K562 (cell line): Measurements from ENCODE around the gene HARS1. TPM values are rescaled to one million over a fixed set of nuclear protein-coding genes. Genes with fewer than 3 reads are reported as not detected.

Experiments used
- ATF7 ChIP-seq: fragments of 450-650 bp; IDR thresholded peaks from 2 replicates; pipeline ENCODE4 v1.7.1; 2014; ENCODE audit warnings: mild to moderate bottlenecking, moderate library complexity
- CTCFL ChIP-seq: IDR thresholded peaks from 2 replicates; pipeline ENCODE4 v1.6.1; 2011; ENCODE audit warnings: borderline replicate concordance, low read depth, mild to moderate bottlenecking, moderate library complexity, low read length; ENCODE audit not compliant: insufficient read depth, poor library complexity, severe bottlenecking
- DMBX1 ChIP-seq: fragments of 250-450 bp; sonication (Bioruptor Pico); IDR thresholded peaks from 2 replicates; pipeline ENCODE4 v1.8.0; 2022; ENCODE audit warnings: inconsistent platforms, mild to moderate bottlenecking, moderate library complexity, borderline replicate concordance
- EHMT2 ChIP-seq: fragments of 450-650 bp; IDR thresholded peaks from 2 replicates; pipeline ENCODE4 v1.6.1; 2018; ENCODE audit warnings: antibody characterized with exemption
- NRF1 ChIP-seq, 2 experiments: fragments of 450-650 bp; IDR thresholded peaks in 1 of 2; conservative IDR thresholded peaks in 1 of 2; 2 replicates each; pipeline ENCODE4 v1.6.1; 2014; ENCODE audit warnings: mild to moderate bottlenecking in 2 of 2
- PCBP2 ChIP-seq: fragments of 200-400 bp; formaldehyde crosslinking; IDR thresholded peaks from 2 replicates; pipeline ENCODE4 v1.6.1; 2018; ENCODE audit warnings: low read length, low read depth, mild to moderate bottlenecking, moderate library complexity; ENCODE audit not compliant: poor library complexity, severe bottlenecking
- POLR3A ChIP-seq: IDR thresholded peaks from 2 replicates; pipeline ENCODE4 v1.6.1; 2011; ENCODE audit warnings: borderline replicate concordance, mild to moderate bottlenecking, moderate library complexity; ENCODE audit not compliant: insufficient read length, insufficient read depth; ENCODE audit errors: extremely low read depth
- RUNX1 ChIP-seq: sonication (generic); IDR thresholded peaks from 2 replicates; pipeline ENCODE4 v1.6.1; 2016; ENCODE audit warnings: antibody characterized with exemption, low read depth
- SFPQ ChIP-seq: fragments of 200-400 bp; formaldehyde crosslinking; IDR thresholded peaks from 2 replicates; pipeline ENCODE4 v1.6.1; 2017; ENCODE audit warnings: mild to moderate bottlenecking, low read depth, low read length, moderate library complexity
- SMAD2 ChIP-seq: fragments of 150-350 bp; IDR thresholded peaks from 2 replicates; pipeline ENCODE4 v1.6.1; 2014; ENCODE audit warnings: low read depth, mild to moderate bottlenecking, low read length
- SMARCC2 ChIP-seq: fragments of 450-650 bp; IDR thresholded peaks from 2 replicates; pipeline ENCODE4 v1.6.1; 2017; ENCODE audit warnings: antibody characterized with exemption, moderate library complexity, mild to moderate bottlenecking, low read depth
- SNIP1 ChIP-seq: fragments of 450-650 bp; IDR thresholded peaks from 2 replicates; pipeline ENCODE4 v1.7.1; 2017; ENCODE audit warnings: low read depth, mild to moderate bottlenecking
- U2AF2 ChIP-seq: fragments of 200-400 bp; formaldehyde crosslinking; optimal IDR thresholded peaks from 2 replicates; pipeline ENCODE3; 2017; ENCODE audit warnings: low read depth, mild to moderate bottlenecking, low read length
- ZBTB26 ChIP-seq: fragments of 450-650 bp; formaldehyde crosslinking; IDR thresholded peaks from 2 replicates; pipeline ENCODE4 v1.4.0; 2022; ENCODE audit warnings: missing genetic modification characterization
- polyA plus RNA-seq, 8 experiments: library from polyadenylated mRNA; depleted of rRNA in 4 of 8; stranded (reverse) in 5 of 8; unstranded in 3 of 8; fragments of >200 nt; fragmentation: Nextera tagmentation in 2 of 8; fragmentation: Illumina TruSeq in 1 of 8; extraction: Ambion mirVana in 2 of 8; extraction: Trizol in 1 of 8; gene quantifications; 2 replicates each; pipeline versions ENCODE4 v1.2.1 to v1.2.3, GENCODE V29; 2011 to 2014; ENCODE audit warnings: inconsistent platforms in 1 of 8, missing spikeins in 1 of 8
- total RNA-seq, 7 experiments: library from RNA; depleted of rRNA in 6 of 7; stranded (reverse); fragments of >200 nt in 6 of 7; fragmentation: Illumina TruSeq in 2 of 7; extraction: Trizol in 2 of 7; gene quantifications; 2 replicates each; pipeline versions ENCODE4 v1.2.1 to v1.2.3, GENCODE V29; 2011 to 2021; ENCODE audit warnings: low replicate concordance in 1 of 7
- TF ChIP-seq, protein P1 (sequence below): fragments of 250-450 bp; sonication (Bioruptor Pico); IDR thresholded peaks from 2 replicates; pipeline ENCODE4 v1.4.0; 2020
- TF ChIP-seq, protein P2 (sequence below): fragments of 250-450 bp; sonication (Bioruptor Pico); IDR thresholded peaks from 2 replicates; pipeline ENCODE4 v1.5.1; 2021; ENCODE audit warnings: mild to moderate bottlenecking
- TF ChIP-seq, protein P3 (sequence below): IDR thresholded peaks from 2 replicates; pipeline ENCODE4 v1.6.1; 2016; ENCODE audit warnings: missing genetic modification characterization, missing compliant biosample characterization

HARS1 gene
- total and polyA plus RNA-seq, 9 of the 15 experiments (the other 6 are each of a cell fraction or from before 2014, with no cell fraction given), result 13.5 to 88.5 (median 75.2) TPM

- TF ChIP-seq SMARCC2 (no peak), SFPQ (no peak), DMBX1 (CRISPR knock-in tag) (no peak; the same call in 1 of the 2 replicates), CTCFL (no peak), EHMT2 (no peak), POLR3A (no peak), SNIP1 (no peak), U2AF2 (no peak), SMAD2 (no peak), PCBP2 (no peak), ATF7 (peak; percentile 87), ZBTB26 (CRISPR knock-in tag) (no peak), RUNX1 (peak; percentile 35; the same call in 1 of the 2 replicates), NRF1 (conservative IDR thresholded peaks at IDR 0.05 in 1 of 2, IDR thresholded peaks at IDR 0.05 in 1 of 2) (peak; percentile 86 to 88)
- TF ChIP-seq, protein P1, sequence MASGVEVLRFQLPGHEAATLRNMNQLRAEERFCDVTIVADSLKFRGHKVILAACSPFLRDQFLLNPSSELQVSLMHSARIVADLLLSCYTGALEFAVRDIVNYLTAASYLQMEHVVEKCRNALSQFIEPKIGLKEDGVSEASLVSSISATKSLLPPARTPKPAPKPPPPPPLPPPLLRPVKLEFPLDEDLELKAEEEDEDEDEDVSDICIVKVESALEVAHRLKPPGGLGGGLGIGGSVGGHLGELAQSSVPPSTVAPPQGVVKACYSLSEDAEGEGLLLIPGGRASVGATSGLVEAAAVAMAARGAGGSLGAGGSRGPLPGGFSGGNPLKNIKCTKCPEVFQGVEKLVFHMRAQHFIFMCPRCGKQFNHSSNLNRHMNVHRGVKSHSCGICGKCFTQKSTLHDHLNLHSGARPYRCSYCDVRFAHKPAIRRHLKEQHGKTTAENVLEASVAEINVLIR (CRISPR knock-in tag), result no peak; the same call in 1 of the 2 replicates
- TF ChIP-seq, protein P2, sequence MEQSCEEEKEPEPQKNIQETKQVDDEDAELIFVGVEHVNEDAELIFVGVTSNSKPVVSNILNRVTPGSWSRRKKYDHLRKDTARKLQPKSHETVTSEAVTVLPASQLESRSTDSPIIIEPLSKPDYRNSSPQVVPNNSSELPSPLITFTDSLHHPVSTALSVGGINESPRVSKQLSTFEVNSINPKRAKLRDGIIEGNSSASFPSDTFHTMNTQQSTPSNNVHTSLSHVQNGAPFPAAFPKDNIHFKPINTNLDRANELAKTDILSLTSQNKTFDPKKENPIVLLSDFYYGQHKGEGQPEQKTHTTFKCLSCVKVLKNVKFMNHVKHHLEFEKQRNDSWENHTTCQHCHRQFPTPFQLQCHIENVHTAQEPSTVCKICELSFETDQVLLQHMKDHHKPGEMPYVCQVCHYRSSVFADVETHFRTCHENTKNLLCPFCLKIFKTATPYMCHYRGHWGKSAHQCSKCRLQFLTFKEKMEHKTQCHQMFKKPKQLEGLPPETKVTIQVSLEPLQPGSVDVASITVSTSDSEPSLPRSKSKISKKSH (CRISPR knock-in tag), result no peak
- TF ChIP-seq, protein P3, sequence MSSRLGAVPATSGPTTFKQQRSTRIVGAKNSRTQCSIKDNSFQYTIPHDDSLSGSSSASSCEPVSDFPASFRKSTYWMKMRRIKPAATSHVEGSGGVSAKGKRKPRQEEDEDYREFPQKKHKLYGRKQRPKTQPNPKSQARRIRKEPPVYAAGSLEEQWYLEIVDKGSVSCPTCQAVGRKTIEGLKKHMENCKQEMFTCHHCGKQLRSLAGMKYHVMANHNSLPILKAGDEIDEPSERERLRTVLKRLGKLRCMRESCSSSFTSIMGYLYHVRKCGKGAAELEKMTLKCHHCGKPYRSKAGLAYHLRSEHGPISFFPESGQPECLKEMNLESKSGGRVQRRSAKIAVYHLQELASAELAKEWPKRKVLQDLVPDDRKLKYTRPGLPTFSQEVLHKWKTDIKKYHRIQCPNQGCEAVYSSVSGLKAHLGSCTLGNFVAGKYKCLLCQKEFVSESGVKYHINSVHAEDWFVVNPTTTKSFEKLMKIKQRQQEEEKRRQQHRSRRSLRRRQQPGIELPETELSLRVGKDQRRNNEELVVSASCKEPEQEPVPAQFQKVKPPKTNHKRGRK (tag), result no peak
Observed at GRCh38 chr5:140664359-140665119, 26.6 kb downstream of the HARS1 start, which contains the start of gene WDR55 (continued).
